Neural cell (in vitro differentiated cells): ENCODE data around the gene MB21D2.

Experiments
- EP300 ChIP-seq: fragments of 450-650 bp; conservative IDR thresholded peaks from 2 replicates; pipeline ENCODE4 v1.6.1; 2014; ENCODE audit warnings: antibody characterized with exemption, mild to moderate bottlenecking, moderate library complexity; ENCODE audit not compliant: poor library complexity, severe bottlenecking
- EZH2 ChIP-seq: fragments of 200-600, 300-800 bp; shearing (Covaris generic), sonication (generic); IDR thresholded peaks from 2 replicates; pipeline ENCODE4 v1.6.1; 2014; ENCODE audit warnings: antibody characterized with exemption, low read length, borderline replicate concordance, mild to moderate bottlenecking; ENCODE audit not compliant: insufficient read depth, poor library complexity, severe bottlenecking
- MXI1 ChIP-seq: fragments of 450-650 bp; conservative IDR thresholded peaks from 2 replicates; pipeline ENCODE4 v1.6.1; 2014; ENCODE audit warnings: antibody characterized with exemption, mild to moderate bottlenecking; ENCODE audit not compliant: poor library complexity, severe bottlenecking
- POLR2AphosphoS5 ChIP-seq: IDR thresholded peaks from 2 replicates; pipeline ENCODE4 v1.6.1; 2012
- RAD21 ChIP-seq: fragments of 450-650 bp; conservative IDR thresholded peaks from 2 replicates; pipeline ENCODE4 v1.6.1; 2014; ENCODE audit warnings: antibody characterized with exemption, mild to moderate bottlenecking, moderate library complexity
- SMC3 ChIP-seq: fragments of 450-650 bp; conservative IDR thresholded peaks from 2 replicates; pipeline ENCODE4 v1.6.1; 2014; ENCODE audit warnings: antibody characterized with exemption, mild to moderate bottlenecking, moderate library complexity; ENCODE audit not compliant: poor library complexity
- TAF1 ChIP-seq: IDR thresholded peaks from 2 replicates; pipeline ENCODE4 v1.6.1; 2012; ENCODE audit warnings: low read depth
- TF ChIP-seq, protein P1 (sequence below): fragments of 450-650 bp; IDR thresholded peaks from 2 replicates; pipeline ENCODE4 v1.5.1; 2014; ENCODE audit warnings: antibody characterized with exemption, mild to moderate bottlenecking, moderate library complexity; ENCODE audit not compliant: poor library complexity, severe bottlenecking

DNA sequence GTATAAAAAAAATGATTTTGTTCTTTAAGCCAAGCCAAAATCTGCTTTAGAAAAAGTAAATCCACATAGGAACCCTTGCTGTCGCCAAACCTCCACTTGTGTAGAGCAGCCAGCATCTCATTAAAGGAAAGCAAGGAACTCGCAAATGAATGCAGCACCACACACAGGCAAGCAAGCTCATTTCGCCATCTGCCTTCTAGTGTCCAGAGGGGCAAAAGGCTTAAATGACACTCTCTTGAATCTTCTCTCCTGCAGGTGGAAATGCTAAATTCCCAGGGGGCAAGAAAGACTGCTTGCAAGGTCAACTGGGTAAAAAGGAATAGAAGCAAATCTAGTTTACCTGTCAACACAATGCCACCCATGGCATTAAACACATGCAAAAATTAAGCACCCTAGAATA lies 2.4 kb downstream of the MB21D2 start:
- TF ChIP-seq, protein P1, sequence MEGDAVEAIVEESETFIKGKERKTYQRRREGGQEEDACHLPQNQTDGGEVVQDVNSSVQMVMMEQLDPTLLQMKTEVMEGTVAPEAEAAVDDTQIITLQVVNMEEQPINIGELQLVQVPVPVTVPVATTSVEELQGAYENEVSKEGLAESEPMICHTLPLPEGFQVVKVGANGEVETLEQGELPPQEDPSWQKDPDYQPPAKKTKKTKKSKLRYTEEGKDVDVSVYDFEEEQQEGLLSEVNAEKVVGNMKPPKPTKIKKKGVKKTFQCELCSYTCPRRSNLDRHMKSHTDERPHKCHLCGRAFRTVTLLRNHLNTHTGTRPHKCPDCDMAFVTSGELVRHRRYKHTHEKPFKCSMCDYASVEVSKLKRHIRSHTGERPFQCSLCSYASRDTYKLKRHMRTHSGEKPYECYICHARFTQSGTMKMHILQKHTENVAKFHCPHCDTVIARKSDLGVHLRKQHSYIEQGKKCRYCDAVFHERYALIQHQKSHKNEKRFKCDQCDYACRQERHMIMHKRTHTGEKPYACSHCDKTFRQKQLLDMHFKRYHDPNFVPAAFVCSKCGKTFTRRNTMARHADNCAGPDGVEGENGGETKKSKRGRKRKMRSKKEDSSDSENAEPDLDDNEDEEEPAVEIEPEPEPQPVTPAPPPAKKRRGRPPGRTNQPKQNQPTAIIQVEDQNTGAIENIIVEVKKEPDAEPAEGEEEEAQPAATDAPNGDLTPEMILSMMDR: peak; percentile 61
- TF ChIP-seq SMC3: peak; percentile 63
- no peak for TF ChIP-seq TAF1
- no peak for TF ChIP-seq POLR2AphosphoS5
- TF ChIP-seq EP300: no peak
- TF ChIP-seq RAD21: peak; percentile 61
- TF ChIP-seq EZH2: no peak
- peak; percentile 24 for TF ChIP-seq MXI1
